Ectodermal cell (in vitro differentiated cells): ENCODE measurements around the gene WDR45.

Experiments
- H3K27ac ChIP-seq: 2 replicates; pipeline ENCODE4 v1.7.0; 2013; ENCODE audit warnings: mild to moderate bottlenecking, low read depth, low read length; ENCODE audit not compliant: insufficient read depth, poor library complexity, severe bottlenecking
- H3K27me3 ChIP-seq: 2 replicates; pipeline ENCODE4 v1.7.0; 2013; ENCODE audit warnings: mild to moderate bottlenecking, low read length; ENCODE audit not compliant: insufficient read depth, control insufficient read depth, poor library complexity, severe bottlenecking
- H3K36me3 ChIP-seq: one replicate; pipeline ENCODE4 v1.7.0; 2013; ENCODE audit warnings: low read length; ENCODE audit not compliant: control insufficient read depth, insufficient read depth
- H3K4me1 ChIP-seq: one replicate; pipeline ENCODE4 v1.7.0; 2013; ENCODE audit warnings: low read length; ENCODE audit not compliant: control insufficient read depth, insufficient read depth
- H3K4me3 ChIP-seq: 2 replicates; pipeline ENCODE4 v1.7.0; 2013; ENCODE audit warnings: low read depth, low read length, control low read depth; ENCODE audit not compliant: insufficient read depth
- H3K9me3 ChIP-seq: 2 replicates; pipeline ENCODE4 v1.7.0; 2013; ENCODE audit warnings: mild to moderate bottlenecking, low read length, moderate library complexity; ENCODE audit not compliant: control insufficient read depth
- WGBS, 2 experiments: methylation state at CpG; one replicate each; pipeline ENCODE4 v1.1.7; 2013; ENCODE audit warnings: missing lambda C conversion rate in 2 of 2; 5-methylcytosine and 5-hydroxymethylcytosine counted together

The WDR45 gene

DNA sequence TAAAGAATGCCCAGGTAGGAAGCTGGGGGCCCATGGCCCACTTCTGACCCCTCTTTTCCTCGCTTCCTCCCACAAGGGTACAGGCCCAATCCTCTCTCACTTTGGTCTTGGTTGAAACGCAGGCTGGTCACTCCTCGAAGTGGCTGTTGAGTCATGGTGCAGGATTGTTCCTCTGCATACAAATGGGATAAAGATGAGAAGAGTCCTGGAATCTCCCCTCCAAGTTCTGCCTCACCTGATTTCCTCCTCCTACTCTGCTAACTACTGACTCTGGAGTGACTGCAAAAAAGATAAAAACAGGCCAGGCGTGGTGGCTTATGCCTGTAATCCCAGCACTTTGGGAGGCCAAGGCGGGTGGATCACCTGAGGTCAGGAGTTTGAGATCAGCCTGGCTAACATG, 1.7 kb downstream of the WDR45 start:
- Histone ChIP-seq H3K27me3 (no peaks in the 10 kb centered on the region), H3K27ac (no peak overlapping the region), H3K36me3 (no peaks in the 10 kb centered on the region), H3K9me3 (no peaks in the 10 kb centered on the region), H3K4me3 (no peak overlapping the region), H3K4me1 (no peaks in the 10 kb centered on the region)
- WGBS, 2 experiments = 91 to 96% methylated on average over 3 to 5 of the region's 5 CpGs

DNA sequence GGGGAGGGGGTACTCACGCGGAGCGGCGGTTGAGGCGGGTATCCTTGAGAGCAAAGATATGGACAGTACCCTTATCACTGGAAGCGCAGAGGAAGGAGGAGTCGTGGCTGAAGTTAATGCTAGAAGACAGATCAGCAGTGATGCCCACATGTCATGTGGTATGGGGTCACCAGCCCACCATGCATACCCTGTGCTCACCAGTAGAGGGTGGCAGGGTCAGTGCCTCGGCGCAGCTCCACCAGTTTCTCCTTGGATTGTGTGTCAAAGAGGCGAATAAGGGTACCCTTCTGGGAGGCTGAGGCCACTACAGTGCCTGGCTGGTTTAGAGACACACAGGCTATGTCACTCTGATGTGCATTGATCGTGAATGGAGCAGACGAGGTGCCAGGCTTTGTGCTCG, 4.3 kb downstream of the WDR45 start:
- Histone ChIP-seq H3K4me3 (no peak overlapping the region), H3K4me1 (no peaks in the 10 kb centered on the region)
- WGBS, 2 experiments = 93 to 95% methylated on average over 12 to 13 of the region's 13 CpGs

DNA sequence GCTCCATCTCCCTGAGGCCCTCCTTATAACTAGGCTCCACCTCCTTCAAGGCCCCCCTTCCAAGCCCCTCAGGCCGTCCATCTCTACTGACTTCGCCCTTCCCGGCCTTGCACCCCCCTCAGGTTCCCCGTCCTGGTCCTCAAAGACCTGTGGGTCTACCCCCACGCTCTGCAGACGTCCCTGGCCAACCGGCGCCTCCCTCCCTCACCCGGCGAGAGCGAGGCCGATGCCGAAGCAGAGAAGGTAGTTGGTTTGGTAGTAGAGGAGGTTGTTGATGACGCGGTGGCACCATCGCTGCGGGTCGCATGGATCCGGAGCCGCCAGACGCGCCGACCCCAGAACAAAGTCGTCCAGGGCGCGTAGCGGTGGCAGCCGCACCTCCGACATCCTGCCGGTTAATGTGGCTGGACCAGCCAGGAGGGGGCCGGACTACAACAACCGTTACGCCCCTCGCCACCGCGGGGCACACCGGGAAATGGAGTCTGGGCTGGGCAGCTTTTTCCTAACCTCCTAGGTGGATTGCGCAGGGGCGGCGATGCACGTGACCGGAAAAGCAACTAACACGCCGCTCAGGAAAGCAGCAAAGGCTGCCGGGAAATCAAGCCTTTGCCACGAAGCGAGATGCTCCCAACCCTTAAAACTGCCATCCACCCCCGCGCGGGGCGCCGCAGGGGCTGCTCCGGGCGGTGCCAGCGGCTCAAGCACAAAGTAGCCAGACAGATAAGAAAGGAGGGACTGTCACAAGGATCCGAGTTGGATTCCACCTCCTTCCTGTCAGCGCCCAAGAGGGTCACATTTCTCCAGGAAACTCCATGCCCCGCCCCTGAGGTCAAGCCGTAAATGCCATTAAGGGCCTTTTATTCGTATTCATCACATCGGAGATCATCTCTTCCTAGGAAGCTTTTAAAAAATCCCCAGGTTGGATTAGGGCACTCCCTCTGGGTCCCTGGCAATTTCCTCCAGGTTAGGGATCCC, 5.8 kb downstream of the WDR45 start, which contains the start of gene PRAF2:
TSS of gene PRAF2 (minus strand) at position 402 of the 975 bp plus-strand sequence. CDS start at position 387, 15 bp downstream.
- Histone ChIP-seq H3K27ac (peak within 1 kb of the TSS; percentile 55), H3K4me1 (no peaks in the 10 kb centered on the region), H3K9me3 (no peaks in the 10 kb centered on the region), H3K36me3 (no peaks in the 10 kb centered on the region), H3K4me3 (peak within 1 kb of the TSS; percentile 77), H3K27me3 (no peaks in the 10 kb centered on the region)
- 4% methylated on average over 61 of the region's 61 CpGs for WGBS, 2 experiments

More for the DNA sequence above, 4.3 kb downstream of the WDR45 start:
- Histone ChIP-seq H3K27me3 (no peaks in the 10 kb centered on the region), H3K36me3 (no peaks in the 10 kb centered on the region), H3K27ac (no peak overlapping the region), H3K9me3 (no peaks in the 10 kb centered on the region)

DNA sequence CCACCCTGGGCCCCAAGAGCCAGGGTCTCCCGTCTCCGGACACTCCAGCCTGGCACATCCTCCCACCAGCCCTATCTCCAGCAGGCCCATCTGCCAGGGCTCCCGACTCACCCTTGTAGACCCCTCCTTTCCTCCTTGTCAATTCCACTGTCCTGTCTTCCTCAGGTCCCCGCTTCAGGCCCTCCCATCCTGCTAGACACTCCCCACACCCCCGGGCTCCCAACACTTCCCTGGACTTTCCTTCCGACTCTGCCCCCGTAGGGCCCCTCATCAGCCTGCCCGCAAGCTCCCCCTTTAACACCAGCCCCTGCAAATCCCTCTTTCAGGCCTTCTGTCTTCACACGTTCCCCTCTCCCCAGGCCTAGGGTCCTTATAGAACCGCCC, 7.0 kb downstream of the WDR45 start:
- Histone ChIP-seq H3K27ac (no peak overlapping the region), H3K4me3 (peak overlapping the region; percentile 77), H3K4me1 (no peaks in the 10 kb centered on the region), H3K27me3 (no peaks in the 10 kb centered on the region), H3K9me3 (no peaks in the 10 kb centered on the region), H3K36me3 (no peaks in the 10 kb centered on the region)
- 67 to 73% methylated on average over 10 of the region's 10 CpGs for WGBS, 2 experiments

DNA sequence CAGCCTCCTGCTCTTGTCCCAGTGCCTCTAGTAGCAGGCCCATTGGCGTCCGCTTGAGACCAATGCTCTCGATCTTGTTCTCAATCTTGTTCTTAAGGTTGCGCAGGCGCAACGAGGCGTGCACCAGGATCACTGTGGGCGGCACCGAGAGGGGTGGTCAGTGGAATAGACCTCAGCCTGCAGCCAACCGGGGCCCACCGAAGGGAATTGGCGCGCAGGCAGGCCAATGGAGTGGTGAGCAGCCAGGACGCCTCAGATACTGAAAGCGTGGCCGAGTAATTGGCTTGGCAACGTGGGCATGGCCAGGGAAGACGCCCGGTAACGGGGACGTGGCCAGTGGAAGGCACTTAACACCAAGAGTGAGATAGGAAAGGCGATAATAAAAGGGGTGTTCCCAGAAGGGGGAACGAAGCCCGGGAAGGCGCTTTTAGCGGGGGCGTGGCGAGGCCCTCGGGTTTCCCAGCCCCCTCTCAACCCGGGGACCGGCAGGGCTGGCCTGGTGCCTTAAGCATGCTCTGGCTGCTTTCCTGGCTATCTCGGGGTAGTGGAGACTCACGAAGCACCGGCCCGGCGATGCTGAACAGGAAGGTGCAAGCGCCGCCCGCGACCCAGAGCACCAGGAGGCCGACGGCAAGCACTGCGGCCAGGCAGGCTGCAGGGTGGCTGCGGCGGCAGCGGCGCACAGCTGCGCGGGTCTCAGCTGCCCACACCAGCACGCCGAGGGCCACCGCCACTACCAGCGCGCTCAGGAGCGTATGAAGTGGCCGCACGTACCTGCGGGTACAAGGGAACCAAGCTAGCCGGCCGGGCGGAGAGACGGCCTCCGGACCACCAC, 7.6 kb downstream of the WDR45 start:
- no peaks in the 10 kb centered on the region for H3K27me3 ChIP-seq
- no peak overlapping the region for H3K4me3 ChIP-seq
- no peaks in the 10 kb centered on the region for H3K4me1 ChIP-seq
- no peaks in the 10 kb centered on the region for H3K9me3 ChIP-seq
- WGBS, 2 experiments = 83 to 89% methylated on average over 63 of the region's 63 CpGs
- no peaks in the 10 kb centered on the region for H3K36me3 ChIP-seq
- H3K27ac ChIP-seq = no peak overlapping the region

DNA sequence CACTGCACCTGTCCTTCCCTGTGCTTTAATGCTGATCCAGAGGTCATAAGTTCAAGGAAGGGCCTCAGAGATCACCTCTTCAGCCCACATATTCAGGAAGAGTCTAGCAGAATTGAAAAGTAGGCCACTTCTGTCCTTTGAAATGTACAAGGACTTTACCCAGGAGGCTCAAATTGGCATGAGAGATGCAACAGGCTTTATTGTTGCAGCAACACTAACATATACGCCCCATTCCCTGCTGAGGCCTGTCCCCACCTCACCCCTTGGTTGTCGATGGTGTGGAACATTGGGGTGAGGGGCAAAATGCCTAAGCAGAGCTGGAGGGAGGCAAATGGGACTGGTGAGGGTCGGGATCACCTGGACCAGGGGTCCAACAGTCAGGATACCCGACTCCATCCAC, 8.7 kb downstream of the WDR45 start:
- no peak overlapping the region for H3K27ac ChIP-seq
- no peaks in the 10 kb centered on the region for H3K27me3 ChIP-seq
- no peaks in the 10 kb centered on the region for H3K4me1 ChIP-seq
- H3K9me3 ChIP-seq = no peaks in the 10 kb centered on the region
- no peaks in the 10 kb centered on the region for H3K36me3 ChIP-seq
- WGBS, 2 experiments = 92 to 96% methylated on average over 4 of the region's 4 CpGs
- no peak overlapping the region for H3K4me3 ChIP-seq

DNA sequence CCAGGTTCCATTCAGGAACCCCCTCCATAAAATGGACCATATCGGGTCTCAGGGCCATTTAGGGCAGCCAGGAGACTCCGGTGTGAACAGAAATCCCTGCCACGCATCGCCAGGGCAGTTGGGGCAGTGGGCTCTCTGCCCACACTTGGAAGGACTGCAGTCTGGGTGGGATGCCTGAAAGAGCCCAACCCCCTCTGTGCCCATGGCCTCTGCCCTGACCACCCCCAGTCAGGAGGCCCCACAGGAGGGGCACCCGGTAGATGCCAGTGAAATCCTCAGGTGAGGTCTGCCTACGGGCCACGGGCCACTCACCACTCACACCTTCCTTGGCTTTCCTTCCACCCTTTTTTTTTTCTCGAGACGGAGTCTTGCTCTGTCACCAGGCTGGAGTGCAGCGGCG, 10.6 kb downstream of the WDR45 start:
- 92 to 96% methylated on average over 11 of the region's 11 CpGs for WGBS, 2 experiments
- no peak overlapping the region for H3K27ac ChIP-seq
- H3K9me3 ChIP-seq = no peaks in the 10 kb centered on the region
- no peaks in the 10 kb centered on the region for H3K36me3 ChIP-seq
- no peaks in the 10 kb centered on the region for H3K27me3 ChIP-seq
- no peaks in the 10 kb centered on the region for H3K4me1 ChIP-seq
- H3K4me3 ChIP-seq = no peak overlapping the region

DNA sequence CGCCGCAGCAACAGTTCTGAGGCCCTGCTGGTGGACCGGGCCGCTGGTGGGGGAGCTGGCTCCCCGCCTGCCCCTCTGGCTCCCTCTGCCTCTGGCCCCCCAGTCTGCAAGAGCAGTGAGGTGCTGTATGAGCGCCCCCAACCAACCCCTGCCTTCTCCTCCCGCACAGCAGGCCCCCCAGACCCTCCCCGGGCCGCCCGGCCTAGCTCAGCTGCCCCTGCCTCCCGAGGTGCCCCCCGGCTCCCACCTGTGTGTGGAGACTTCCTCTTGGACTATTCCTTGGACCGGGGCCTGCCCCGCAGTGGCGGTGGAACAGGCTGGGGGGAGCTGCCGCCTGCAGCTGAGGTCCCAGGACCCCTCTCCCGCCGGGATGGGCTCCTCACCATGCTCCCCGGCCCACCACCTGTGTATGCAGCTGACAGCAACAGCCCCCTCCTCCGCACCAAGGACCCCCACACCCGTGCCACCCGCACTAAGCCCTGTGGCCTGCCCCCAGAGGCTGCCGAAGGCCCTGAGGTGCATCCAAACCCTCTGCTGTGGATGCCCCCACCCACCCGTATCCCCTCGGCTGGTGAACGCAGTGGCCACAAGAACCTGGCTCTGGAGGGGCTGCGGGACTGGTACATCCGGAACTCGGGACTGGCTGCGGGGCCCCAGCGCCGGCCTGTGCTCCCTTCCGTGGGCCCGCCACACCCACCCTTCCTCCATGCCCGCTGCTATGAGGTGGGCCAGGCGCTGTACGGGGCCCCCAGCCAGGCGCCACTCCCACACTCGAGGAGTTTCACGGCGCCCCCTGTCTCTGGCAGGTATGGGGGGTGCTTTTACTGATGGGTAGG, 12.2 kb downstream of the WDR45 start:
- Histone ChIP-seq H3K27ac (no peak overlapping the region), H3K9me3 (no peaks in the 10 kb centered on the region), H3K4me1 (no peaks in the 10 kb centered on the region), H3K27me3 (no peaks in the 10 kb centered on the region), H3K36me3 (no peaks in the 10 kb centered on the region), H3K4me3 (no peak overlapping the region)
- 93 to 96% methylated on average over 41 of the region's 41 CpGs for WGBS, 2 experiments

DNA sequence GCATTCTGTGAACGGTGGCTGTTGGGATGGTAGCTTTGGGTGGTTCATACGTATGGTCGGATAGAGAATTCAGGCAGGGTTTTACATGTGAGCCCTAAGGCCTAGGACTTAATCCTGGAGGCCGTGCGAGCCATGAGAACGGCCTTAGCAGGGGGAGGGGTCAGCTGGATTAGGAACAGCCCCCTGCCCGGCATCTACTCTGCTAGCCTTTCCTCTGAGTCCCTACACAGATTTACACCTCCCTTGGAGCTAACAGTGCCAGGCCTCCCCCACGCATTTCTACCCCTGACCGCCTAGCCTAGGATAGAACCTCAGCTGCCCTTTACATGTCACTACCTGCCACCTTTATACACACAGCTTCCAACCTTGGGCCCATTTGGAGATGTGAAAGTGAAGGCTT, 13.0 kb downstream of the WDR45 start:
- H3K4me1 ChIP-seq = no peaks in the 10 kb centered on the region
- WGBS, 2 experiments = 73 to 79% methylated on average over 7 to 8 of the region's 9 CpGs
- H3K27me3 ChIP-seq = no peaks in the 10 kb centered on the region
- no peaks in the 10 kb centered on the region for H3K9me3 ChIP-seq
- H3K36me3 ChIP-seq = no peaks in the 10 kb centered on the region
- no peak overlapping the region for H3K27ac ChIP-seq
- no peak overlapping the region for H3K4me3 ChIP-seq
